Amniotic stem cell (primary cell): Measurements from ENCODE around the gene PSMA7.
"Not testable (repeated sequence)": the region's sequence is repeated elsewhere in the genome, so short reads cannot be mapped to it uniquely, and the experiment has no call there.

Experiments
- DNase-seq: peaks from one replicate; lab custom pipeline; 2025; lab: John Stamatoyannopoulos, UW

Gene PSMA7

GRCh38 chr20:62155428-62156253, 12.4 kb upstream of the PSMA7 start:
- DNase-seq = no peak

DNA sequence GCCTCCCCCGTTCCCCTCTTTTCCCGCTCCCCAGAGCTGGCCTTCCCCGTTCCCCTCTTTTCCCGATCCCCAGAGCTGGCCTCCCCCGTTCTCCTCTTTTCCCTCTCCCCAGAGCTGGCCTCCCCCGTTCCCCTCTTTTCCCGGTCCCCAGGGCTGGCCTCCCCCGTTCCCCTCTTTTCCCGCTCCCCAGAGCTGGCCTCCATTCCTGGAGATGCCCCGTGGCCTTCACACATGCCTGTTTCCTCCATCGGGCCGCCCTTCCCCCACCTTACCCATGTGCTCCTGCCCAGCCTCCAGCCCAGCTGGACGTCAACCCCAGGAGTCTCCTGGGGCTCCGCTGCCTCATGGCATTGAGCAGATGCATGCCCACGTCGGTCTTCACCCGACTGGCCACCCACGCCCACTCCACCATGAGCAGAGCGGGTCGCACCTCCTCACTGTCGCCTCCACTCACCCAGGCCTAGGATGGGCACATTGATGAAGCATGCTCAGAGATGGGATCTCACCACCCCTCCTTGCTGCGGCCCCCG, 8.7 kb upstream of the PSMA7 start:
- DNase-seq = no peak

- DNase-seq = no peak
Measured at GRCh38 chr20:62151225-62151624, 8.0 kb upstream of the PSMA7 start.

- no peak for DNase-seq
Measured at GRCh38 chr20:62150310-62150575, 7.0 kb upstream of the PSMA7 start.

GRCh38 chr20:62149532-62150309, 6.5 kb upstream of the PSMA7 start:
- DNase-seq = no peak

GRCh38 chr20:62148908-62149314, 5.7 kb upstream of the PSMA7 start:
- DNase-seq = no peak

GRCh38 chr20:62148383-62148782, 5.2 kb upstream of the PSMA7 start:
- not testable (repeated sequence) for DNase-seq

DNA sequence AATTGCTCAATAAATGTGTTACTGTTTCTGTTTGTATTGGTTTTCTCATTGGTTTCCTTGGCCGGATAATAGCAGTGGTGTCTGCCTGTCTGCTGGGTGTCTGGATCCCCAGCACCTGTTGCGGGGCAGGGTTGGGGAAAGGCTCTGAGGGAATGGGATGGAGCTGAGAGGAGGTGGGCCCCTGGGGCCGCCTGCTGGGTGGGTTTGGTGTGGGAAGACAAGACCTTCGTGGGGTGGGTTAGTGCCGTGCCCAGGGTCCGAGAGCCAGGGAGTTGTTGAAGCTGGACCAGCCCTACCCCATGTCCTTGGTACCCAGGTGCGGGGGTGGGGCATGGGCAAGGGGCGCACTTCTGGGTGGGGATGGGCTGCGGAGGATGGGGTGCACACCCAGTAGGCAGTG, 4.3 kb upstream of the PSMA7 start:
- DNase-seq = no peak

DNA sequence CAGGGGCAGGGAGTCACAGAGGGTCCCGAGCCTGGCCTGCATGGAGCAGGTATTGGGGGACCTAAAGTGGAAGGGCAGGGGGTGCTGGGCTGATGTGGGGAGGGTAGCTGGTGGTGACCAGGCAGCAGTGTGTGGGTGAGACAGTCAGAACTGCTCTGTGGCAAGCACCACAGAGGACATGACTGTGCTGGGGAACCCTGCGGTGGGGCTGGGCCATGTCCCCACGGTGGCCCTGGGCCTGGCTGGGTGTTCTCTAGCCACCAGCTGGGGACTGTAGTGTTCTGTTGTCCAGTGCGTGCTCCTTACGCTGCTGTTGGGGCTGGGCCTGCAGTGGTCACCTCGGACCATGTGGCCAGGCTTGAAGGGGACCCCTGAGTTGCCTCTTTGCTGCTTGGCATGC, 3.9 kb upstream of the PSMA7 start:
- no peak for DNase-seq

DNA sequence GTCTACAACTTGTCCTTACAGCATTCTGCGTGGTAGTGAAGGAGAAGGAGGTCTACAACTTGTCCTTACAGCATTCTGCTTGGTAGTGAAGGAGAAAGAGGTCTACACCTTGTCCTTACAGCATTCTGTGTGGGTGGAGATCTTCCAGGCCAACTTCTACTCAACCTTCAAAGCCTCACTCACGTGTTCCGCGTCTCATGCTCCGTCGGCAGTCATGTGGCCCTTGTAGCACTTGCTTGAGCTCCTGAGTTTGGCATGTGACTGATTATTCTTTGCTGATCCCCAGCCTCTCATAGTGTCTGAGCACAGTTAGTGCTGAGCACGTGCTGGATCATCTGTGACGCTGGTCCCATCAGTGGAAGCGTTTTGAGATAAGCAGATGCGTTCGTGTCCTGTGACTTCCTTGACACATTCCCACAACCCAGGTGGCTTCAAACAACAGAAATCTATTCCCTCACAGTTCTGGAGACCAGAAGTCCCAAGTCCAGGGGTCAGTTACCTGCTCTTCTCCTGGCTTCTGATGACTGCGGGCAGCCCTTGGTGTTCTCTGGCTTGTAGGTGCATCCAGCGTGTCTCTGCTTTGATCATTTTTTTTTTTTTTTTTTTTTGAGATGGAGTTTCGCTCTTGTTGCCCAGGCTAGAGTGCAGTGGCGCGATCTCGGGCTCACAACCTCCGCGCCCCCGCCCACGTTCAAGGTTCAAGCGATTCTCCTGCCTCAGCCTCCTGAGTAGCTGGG, 3.0 kb upstream of the PSMA7 start:
- DNase-seq = no peak

DNA sequence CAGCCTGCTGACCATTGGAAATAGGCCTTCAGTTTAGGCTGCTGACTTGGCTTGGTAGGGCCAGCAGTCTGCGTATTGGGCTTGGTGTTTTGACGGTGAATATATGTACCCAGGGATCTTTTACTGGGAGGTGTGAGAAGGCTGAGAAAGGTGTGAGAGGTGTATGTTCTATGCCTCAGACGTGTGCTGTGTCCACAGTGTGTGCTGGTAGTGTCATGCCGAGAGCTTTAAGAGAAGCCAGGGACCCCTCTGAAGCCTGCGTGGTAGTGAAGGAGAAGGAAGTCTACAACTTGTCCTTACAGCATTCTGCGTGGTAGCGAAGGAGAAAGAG, 2.5 kb upstream of the PSMA7 start:
- DNase-seq = no peak

DNA sequence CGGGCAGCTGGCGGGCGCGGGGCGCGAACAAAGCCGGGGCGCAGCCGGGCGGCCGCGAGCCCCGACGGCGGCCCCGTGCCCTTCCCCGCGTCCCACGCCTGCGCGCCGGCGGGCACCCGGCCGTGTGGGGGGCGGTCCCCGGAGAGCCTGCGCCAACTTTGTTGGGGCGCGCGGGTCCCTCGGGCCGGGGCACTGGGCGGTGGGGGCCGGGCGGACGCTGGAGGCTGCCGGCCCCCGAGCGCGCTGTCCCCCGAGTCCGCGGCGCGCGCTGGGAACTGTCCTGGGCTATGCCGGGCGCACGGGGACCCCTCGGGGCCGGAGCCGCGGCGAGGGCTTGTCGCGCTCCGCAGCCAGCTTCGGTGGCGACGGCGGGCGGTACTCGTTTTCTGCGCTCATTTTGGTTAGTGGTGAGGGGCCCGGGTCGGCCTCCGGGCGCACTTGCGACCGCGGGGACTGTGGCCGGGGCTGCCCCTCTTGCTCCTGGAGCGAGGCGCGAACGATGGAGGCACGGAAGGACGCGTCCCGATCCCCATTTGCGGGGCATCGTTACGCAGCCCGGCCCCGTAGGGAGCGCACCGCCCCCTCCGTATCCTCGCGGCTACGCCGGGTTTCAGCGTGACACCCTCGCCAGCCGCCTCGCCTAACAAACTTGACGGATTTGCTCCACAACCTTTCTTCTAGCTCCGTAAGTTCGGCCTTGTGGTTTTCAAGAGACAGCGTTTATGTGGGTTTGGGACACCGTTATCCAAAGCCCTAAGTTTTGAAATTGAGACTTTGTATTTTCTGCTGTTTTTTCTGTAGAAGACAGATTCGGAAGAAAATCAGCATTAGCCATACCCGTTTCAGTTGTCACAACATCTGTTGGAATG, 997 bp upstream of the PSMA7 start:
- DNase-seq = no peak

- no peak for DNase-seq
Measured at GRCh38 chr20:62142252-62143080, 728 bp downstream of the PSMA7 start.

- DNase-seq = no peak
Measured at GRCh38 chr20:62141397-62142251, 1.6 kb downstream of the PSMA7 start.

- DNase-seq = no peak
Measured at GRCh38 chr20:62141043-62141396, 2.2 kb downstream of the PSMA7 start.

DNA sequence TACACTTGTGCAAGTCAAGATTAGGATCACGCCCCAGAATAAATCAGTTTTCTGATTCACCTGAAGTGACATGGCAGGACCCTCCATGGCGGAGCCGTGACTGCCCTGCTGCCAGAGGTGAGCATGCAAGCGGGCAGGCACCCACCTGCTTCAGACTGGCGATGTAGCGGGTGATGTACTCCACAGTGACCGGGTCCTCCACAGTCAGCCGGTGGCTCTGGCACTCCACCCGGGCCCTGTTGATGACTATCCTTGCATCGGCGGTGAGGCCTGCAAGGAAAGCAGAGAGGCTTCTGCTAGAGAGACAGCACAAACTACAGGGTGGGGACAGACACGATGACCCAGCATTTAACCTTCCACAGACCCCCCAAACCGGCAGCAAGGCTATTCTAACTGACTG, 3.6 kb downstream of the PSMA7 start:
- no peak for DNase-seq

DNA sequence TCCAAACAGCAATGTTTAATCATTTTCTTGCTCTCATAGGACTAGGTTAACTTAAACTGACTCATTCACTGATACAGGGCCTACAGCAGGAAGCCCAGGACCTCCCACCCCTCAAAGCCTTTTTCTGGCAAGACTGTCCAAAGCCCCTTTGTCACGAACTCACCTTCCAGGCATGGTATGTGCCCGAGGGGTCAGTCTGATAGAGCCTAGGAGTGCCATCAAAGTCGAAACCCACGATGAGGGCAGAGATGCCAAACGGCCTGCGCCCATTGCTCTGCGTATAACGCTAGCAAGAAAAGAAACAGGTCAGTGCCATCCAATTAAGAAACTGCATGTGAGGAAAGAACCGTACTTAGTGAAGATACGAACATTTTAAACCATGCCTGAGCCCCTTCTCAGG, 4.3 kb downstream of the PSMA7 start:
- no peak for DNase-seq

DNA sequence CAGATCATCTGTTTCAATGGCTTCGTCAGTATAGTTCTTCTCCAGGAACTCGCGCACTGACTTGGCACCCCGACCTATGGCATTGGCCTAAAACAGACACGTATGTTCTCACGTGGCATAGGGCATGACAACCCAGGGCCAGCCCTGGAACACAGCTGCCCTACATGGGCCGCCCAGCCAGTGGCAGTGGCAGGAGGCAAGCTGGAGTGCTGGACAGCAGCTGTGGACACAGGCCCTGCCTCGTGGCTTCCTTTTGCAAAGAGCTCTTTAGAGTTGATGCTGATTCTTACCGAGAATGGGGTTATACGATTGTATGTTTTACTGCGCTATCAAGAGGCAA, 5.0 kb downstream of the PSMA7 start:
- DNase-seq = no peak

DNA sequence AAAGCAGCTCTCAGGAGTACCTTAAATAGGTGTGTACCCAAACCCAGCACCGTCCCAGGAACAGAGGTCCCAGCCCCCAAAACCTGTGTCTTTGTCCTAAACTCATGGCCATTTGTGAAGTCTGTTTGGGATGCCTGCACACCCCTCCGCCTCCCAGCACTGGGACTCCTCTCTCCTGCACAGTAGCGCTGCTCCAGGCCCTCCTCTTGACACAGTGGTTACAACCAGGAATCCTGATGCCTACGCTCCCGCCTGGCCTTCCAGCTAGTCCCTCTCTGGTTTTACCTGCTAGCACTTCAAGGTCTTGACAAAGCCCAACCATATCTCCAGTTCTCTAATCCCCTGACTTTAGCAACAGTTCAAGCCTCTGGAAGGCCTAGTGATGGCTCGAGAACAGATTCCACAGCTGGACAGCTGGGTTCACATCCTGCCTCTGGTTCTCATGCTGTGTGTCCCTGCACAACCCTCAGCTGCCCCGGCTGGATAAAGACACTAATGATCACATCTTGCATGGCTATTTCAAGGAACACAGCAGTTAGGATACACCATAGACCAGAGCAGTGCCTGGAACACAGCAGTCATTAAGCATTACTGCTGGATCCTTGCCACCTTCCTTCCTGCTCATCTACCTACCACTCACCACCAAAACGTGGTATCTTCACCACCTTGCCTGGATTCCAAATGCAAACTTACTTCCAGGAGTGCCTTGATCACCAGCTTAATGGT, 5.6 kb downstream of the PSMA7 start:
- no peak for DNase-seq

DNA sequence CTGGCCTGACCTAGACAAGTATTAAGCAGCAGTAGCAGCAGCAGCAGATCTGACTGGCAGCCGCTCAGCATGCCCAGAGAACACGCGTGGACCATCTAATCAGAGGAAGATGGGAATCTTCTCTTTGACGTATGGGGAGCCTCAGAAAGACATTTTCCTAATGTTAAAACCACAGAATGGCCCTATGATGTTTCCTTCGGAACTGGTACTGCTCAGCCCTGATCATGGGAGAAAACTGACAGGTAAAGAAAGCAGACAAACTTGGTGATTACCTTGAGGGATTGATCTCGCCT, 6.2 kb downstream of the PSMA7 start:
- no peak for DNase-seq
